Stomach (tissue), 9 donors: ENCODE measurements around the gene CLRN2. TPM values are rescaled to one million over a fixed set of nuclear protein-coding genes. Genes with fewer than 3 reads are reported as not detected.
"Not testable (repeated sequence)": the region's sequence is repeated elsewhere in the genome, so short reads cannot be mapped to it uniquely, and the experiment has no call there.

Experiments used
- DNase-seq, 2 donors: peaks; one replicate each; pipeline versions ENCODE4 v3.0.0 to v3.0.0-alpha.2; 2013 to 2019
- H3K27ac ChIP-seq, 5 donors: fragments of 200-600 bp in 4 of 5; sonication (generic) in 4 of 5; one replicate each; pipeline ENCODE4 v1.5.1; 2013 to 2019; ENCODE audit warnings: mild to moderate bottlenecking in 1 of 5, moderate library complexity in 1 of 5
- H3K27me3 ChIP-seq, 3 donors: fragments of 200-600 bp; sonication (generic); one replicate each; pipeline ENCODE4 v1.5.1; 2017 to 2019; ENCODE audit warnings: mixed run types in 1 of 3
- H3K36me3 ChIP-seq, 4 donors: fragments of 200-600 bp; sonication (generic); 1 replicate in 3 of 4; 2 replicates in 1 of 4; pipeline ENCODE4 v1.5.1; 2016 to 2019
- H3K4me1 ChIP-seq, 4 donors: fragments of 200-600 bp; sonication (generic); one replicate each; pipeline ENCODE4 v1.5.1; 2016 to 2019
- H3K4me3 ChIP-seq, 4 donors: fragments of 200-600 bp; sonication (generic) in 3 of 4; one replicate each; pipeline ENCODE4 v1.5.1; 2016 to 2019; ENCODE audit warnings: mild to moderate bottlenecking in 1 of 4
- H3K9me3 ChIP-seq, 4 donors: fragments of 200-600 bp; sonication (generic); one replicate each; pipeline ENCODE4 v1.5.1; 2016 to 2019
- CTCF ChIP-seq, 7 experiments: fragments of 450-650 bp in 4 of 7; fragments of 200-600 bp in 3 of 7; sonication (generic) in 3 of 7; IDR thresholded peaks; one replicate each; pipeline ENCODE4 v1.5.1; 2016 to 2019; ENCODE audit warnings: antibody characterized with exemption in 7 of 7, control low read depth in 2 of 7, mild to moderate bottlenecking in 1 of 7
- EP300 ChIP-seq: sonication (generic); formaldehyde crosslinking; IDR thresholded peaks from one replicate; pipeline ENCODE4 v1.6.1; 2017; ENCODE audit warnings: antibody characterized with exemption
- POLR2A ChIP-seq, 4 donors: fragments of 450-650 bp; IDR thresholded peaks; one replicate each; pipeline ENCODE4 v1.6.1; 2016; ENCODE audit warnings: antibody characterized with exemption in 4 of 4, control low read depth in 2 of 4, mild to moderate bottlenecking in 1 of 4, moderate library complexity in 1 of 4
- POLR2AphosphoS5 ChIP-seq, 3 donors: sonication (generic); formaldehyde crosslinking; IDR thresholded peaks; one replicate each; pipeline ENCODE4 v1.6.1; 2016; ENCODE audit warnings: antibody characterized with exemption in 3 of 3
- WGBS, 5 donors: extraction: QIAGEN DNeasy Blood & Tissue Kit in 3 of 5; methylation state at CpG; one replicate each; pipeline versions ENCODE4 v1.1.5 to v1.1.7; 2013 to 2018; 5-methylcytosine and 5-hydroxymethylcytosine counted together
- intact Hi-C: fragments of 100-400 bp; cut with DNase I; formaldehyde crosslinking; loops from one replicate; pipeline ENCODE4 v1.15.1; 2023; ENCODE audit warnings: low total_unique reads
- polyA plus RNA-seq, 3 donors: library from polyadenylated mRNA; stranded (reverse); fragments of 200-250 nt; gene quantifications; one replicate each; pipeline ENCODE4 v1.2.3, GENCODE V29; 2013
- total RNA-seq, 5 donors: library from RNA; depleted of rRNA; stranded (reverse); fragments of >200 nt; gene quantifications; one replicate each; pipeline versions ENCODE4 v1.1.0 to v1.2.3, GENCODE V29; 2014 to 2016
- donor health status: healthy with polysubstance abuse.
- donor health status: Bipolar disorder and iron deficiency.
- donor health status: healthy.

CLRN2 gene
- total and polyA plus RNA-seq, 8 donors: not detected

- TF ChIP-seq CTCF (IDR thresholded peaks at IDR 0.05) (no peak), POLR2A (IDR thresholded peaks at IDR 0.05) (no peak), EP300 (no peak), POLR2AphosphoS5 (IDR thresholded peaks at IDR 0.05) (no peak)
- WGBS, 5 donors: 30 to 59% (median 55%) methylated on average over 1 of the region's 1 CpG
Observed at GRCh38 chr4:17562157-17562556, 47.2 kb downstream of the CLRN2 start.

GRCh38 chr4:17565846-17566245 lies 50.9 kb downstream of the CLRN2 start:
- TF ChIP-seq POLR2A (IDR thresholded peaks at IDR 0.05) (no peak), CTCF (IDR thresholded peaks at IDR 0.05) (no peak), POLR2AphosphoS5 (IDR thresholded peaks at IDR 0.05) (no peak), EP300 (no peak)
- intact Hi-C loops: no loop called here
- no peaks in the 10 kb centered on the region for H3K4me1 ChIP-seq
- H3K36me3 ChIP-seq: no peaks in the 10 kb centered on the region
- H3K9me3 ChIP-seq: no peaks in the 10 kb centered on the region
- 91 to 96% (median 94%) methylated on average over 3 of the region's 3 CpGs for WGBS, 5 donors
- DNase-seq: no peak
- H3K27me3 ChIP-seq: peaks cover 0 to 4% (median 0%) of the 10 kb centered on the region in 3 donors
- H3K4me3 ChIP-seq: no peak overlapping the region
- no peak overlapping the region for H3K27ac ChIP-seq

More at GRCh38 chr4:17562157-17562556, 47.2 kb downstream of the CLRN2 start:
- DNase-seq: no peak
- no peak overlapping the region for H3K4me3 ChIP-seq
- intact Hi-C loops: no loop called here
- H3K4me1 ChIP-seq: no peaks in the 10 kb centered on the region
- no peaks in the 10 kb centered on the region for H3K36me3 ChIP-seq
- no peaks in the 10 kb centered on the region for H3K9me3 ChIP-seq
- H3K27me3 ChIP-seq: peaks cover 0 to 4% (median 0%) of the 10 kb centered on the region in 3 donors
- no peak overlapping the region for H3K27ac ChIP-seq

GRCh38 chr4:17567271-17567670 lies 52.3 kb downstream of the CLRN2 start:
- intact Hi-C loops: no loop called here
- H3K9me3 ChIP-seq: no peaks in the 10 kb centered on the region
- DNase-seq: no peak
- no peaks in the 10 kb centered on the region for H3K36me3 ChIP-seq
- 76 to 87% (median 79%) methylated on average over 2 of the region's 2 CpGs for WGBS, 5 donors
- H3K4me1 ChIP-seq: no peaks in the 10 kb centered on the region
- no peak for TF ChIP-seq POLR2A (IDR thresholded peaks at IDR 0.05)
- TF ChIP-seq POLR2AphosphoS5 (IDR thresholded peaks at IDR 0.05): no peak
- TF ChIP-seq CTCF (IDR thresholded peaks at IDR 0.05): no peak
- no peak for TF ChIP-seq EP300
- H3K27me3 ChIP-seq: no peaks in the 10 kb centered on the region
- H3K27ac ChIP-seq: no peak overlapping the region
- H3K4me3 ChIP-seq: no peak overlapping the region

GRCh38 chr4:17574206-17574605 lies 59.2 kb downstream of the CLRN2 start:
- Histone ChIP-seq H3K27ac (no peak overlapping the region), H3K4me1 (peaks cover 18 to 23% (median 22%) of the 10 kb centered on the region in 4 donors), H3K36me3 (no peaks in the 10 kb centered on the region), H3K9me3 (no peaks in the 10 kb centered on the region), H3K27me3 (no peaks in the 10 kb centered on the region), H3K4me3 (no peak overlapping the region)
- WGBS, 5 donors: 91 to 97% (median 95%) methylated on average over 4 of the region's 4 CpGs
- DNase-seq: no peak
- TF ChIP-seq EP300: no peak
- no peak for TF ChIP-seq CTCF (IDR thresholded peaks at IDR 0.05)
- TF ChIP-seq POLR2A (IDR thresholded peaks at IDR 0.05): no peak
- no peak for TF ChIP-seq POLR2AphosphoS5 (IDR thresholded peaks at IDR 0.05)
- intact Hi-C loops: no loop called here

GRCh38 chr4:17575177-17575576 lies 60.2 kb downstream of the CLRN2 start:
- WGBS, 5 donors: 92 to 94% (median 93%) methylated on average over 12 of the region's 12 CpGs
- H3K36me3 ChIP-seq, intact Hi-C loops, H3K4me3 ChIP-seq, H3K27me3 ChIP-seq, H3K9me3 ChIP-seq, H3K27ac ChIP-seq, DNase-seq: not testable (repeated sequence)
- peaks cover 22 to 29% (median 28%) of the 10 kb centered on the region in 4 donors for H3K4me1 ChIP-seq

Other genes with a start within 250 kb of the CLRN2 start
- gene QDPR, start 3.1 kb upstream of the CLRN2 start, total RNA-seq: 10 to 100 TPM in 3 of 5 donors, 1 to 10 TPM in 1, under 1 TPM in 1; 0.45 to 90.4 (median 12.3) TPM
- 10 to 100 TPM; 16.9 to 35.9 (median 31.2) TPM for gene QDPR, start 3.1 kb upstream of the CLRN2 start, polyA plus RNA-seq
- gene LAP3, start 62.0 kb downstream of the CLRN2 start, total RNA-seq: 100 to 1,000 TPM in 3 of 5 donors, 10 to 100 TPM in 2; 83.0 to 152 (median 117) TPM
- gene LAP3, start 62.0 kb downstream of the CLRN2 start, polyA plus RNA-seq: 10 to 100 TPM; 46.4 to 47.1 (median 46.6) TPM
- 10 to 100 TPM; 10.6 to 43.5 (median 17.9) TPM for gene MED28, start 99.5 kb downstream of the CLRN2 start, total RNA-seq
- 10 to 100 TPM in 2 of 3 donors, 1 to 10 TPM in 1; 6.5 to 15.0 (median 13.0) TPM for gene MED28, start 99.5 kb downstream of the CLRN2 start, polyA plus RNA-seq